HG02759 (cell line): ENCODE results near the gene BEND2.
"Not testable (repeated sequence)": the region's sequence is repeated elsewhere in the genome, so short reads cannot be mapped to it uniquely, and the experiment has no call there.

Experiments
- ATAC-seq: cut with Tn5 transposase; IDR thresholded peaks from one replicate; pipeline ENCODE4 v1.9.1; 2021; ENCODE audit warnings: mild to moderate bottlenecking, moderate library complexity; ENCODE audit not compliant: unreplicated experiment

The BEND2 gene

GRCh38 chrX:18220786-18221185 lies at the start of gene BEND2:
TSS of gene BEND2 (minus strand) at chrX:18220886. CDS start at chrX:18220750, 136 bp downstream.
- no peak for ATAC-seq

DNA sequence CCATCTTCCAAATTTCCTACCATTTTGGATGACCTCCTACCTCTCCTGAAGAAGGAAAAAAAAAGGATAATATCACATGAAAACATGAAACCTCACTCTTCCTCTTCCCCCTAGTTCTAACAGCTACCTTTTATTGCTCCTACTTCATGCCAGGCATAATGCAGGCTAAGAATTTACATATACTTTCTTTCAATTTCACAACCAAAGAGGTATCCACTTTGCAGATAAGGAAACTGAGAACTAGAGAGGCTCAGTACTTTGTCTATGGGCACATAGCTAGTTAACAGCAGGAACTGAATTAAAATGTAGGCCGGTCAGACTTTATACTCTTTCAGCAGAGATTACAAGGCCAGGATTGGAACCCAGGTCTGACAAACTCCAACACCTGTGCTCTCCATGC lies 34.4 kb upstream of the BEND2 start:
- no peak for ATAC-seq

DNA sequence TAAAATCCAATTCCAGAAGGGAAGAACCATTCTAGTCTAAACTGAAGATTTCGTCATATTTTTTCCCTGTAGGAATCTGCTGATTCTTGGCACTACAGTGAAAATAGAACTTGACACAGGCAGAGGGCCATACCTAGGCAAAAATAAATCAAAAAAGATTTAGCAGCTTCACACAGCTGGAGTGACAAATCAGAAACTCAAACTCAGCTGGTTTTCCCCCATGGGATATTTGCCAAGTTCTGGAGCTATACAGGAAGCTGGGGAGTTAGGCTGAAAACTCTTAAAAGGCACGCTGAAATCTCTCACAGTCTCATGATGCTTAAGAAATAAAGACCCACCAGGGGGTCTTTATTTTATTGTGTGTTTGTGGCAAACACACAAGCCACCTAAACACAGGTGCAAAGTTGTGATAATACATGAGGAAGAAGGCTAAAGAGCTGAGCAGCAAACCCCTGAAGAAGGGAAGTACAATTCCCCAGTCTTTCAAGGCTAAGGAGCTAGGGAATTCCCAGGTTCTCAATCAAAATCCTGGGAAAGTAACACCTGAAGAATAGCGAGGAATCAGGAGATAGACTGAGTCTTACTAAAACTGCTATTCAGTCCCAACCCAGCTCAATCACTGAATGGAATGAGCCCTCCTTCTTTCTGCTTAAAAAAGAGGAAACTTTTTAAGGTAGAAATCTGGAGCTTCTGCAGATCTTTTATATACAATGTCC lies 32.1 kb upstream of the BEND2 start:
- ATAC-seq, result no peak

DNA sequence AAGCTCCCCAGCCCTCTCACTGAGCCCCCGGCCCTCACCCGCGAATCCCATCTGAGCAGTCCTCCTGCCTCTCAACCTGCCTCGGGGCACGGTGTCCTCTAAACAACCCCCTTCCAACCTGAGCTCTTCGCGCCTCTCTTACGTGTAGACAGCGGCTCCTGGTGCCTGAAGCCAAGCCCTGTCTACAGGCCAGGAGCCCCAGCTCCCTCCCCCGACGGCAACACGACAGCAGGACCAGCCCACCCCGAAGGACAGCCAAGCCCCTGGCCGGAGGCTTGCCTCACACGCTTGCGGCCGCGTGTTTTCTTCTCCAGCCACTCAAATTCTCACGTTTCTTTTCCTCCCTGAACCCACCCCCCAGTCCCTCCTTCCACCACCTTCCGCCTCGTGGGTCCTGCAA lies 9.0 kb upstream of the BEND2 start:
- not testable (repeated sequence) for ATAC-seq

GRCh38 chrX:18228069-18228468 lies 7.4 kb upstream of the BEND2 start:
- no peak for ATAC-seq

DNA sequence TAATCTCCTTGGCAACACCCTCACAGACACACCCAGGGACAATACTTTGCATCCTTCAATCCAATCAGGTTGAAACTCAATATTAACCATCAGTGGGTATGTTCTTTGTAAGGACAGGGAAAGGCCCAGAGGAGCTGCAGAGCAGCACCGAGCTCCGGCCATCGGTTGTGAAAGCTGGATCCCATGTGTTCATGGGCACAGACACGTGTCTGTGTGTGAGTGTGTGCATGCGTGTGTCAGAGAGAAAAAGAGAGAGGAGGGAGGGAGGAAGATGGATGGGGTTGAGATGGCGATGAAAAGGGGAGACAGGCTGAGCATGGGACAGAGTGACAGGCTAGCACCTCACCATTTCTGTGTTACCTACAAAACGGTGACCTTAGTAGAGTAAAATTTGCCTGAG lies 6.8 kb upstream of the BEND2 start:
- no peak for ATAC-seq

DNA sequence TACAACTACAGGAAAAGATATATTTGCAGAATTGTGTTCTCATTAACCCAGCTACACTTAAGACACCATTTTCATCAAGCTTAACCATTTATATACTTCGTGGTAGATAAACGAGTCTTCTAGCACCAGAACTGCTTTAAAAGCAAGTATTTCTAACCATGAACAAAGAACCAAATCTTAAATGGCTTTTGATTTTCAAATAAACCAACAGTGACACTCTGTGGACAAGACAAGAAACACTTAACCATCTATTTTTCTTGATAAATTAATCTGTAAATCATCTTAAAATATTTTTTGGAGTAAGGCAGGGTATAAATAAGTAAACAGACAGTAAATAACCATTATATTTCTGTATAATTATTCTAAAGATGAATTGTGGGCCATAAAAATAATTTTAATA lies 10.2 kb downstream of the BEND2 start:
- no peak for ATAC-seq

- no peak for ATAC-seq
Measured at GRCh38 chrX:18206657-18207056, 14.0 kb downstream of the BEND2 start.

DNA sequence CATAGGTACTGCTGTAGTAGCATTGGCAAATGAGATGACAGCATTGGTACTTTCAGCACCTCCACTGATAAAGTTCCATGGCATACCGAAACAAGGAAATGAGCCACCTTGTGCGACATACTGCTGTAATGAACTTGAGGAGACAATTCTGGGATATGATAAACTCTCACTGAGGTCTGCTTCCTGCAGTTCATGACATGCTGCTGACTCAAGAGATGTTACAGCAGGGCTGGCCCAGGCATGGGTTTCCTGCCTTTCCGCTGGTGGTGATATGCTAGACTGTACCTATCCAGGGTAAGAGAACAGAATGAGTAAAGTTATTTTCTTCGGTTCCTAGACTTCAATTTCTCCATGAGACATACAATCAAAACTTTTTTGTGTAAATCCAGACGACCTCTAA lies 17.1 kb downstream of the BEND2 start:
- no peak for ATAC-seq

- no peak for ATAC-seq
Measured at GRCh38 chrX:18194688-18195087, 26.0 kb downstream of the BEND2 start.

GRCh38 chrX:18179446-18179845 lies 41.2 kb downstream of the BEND2 start:
- ATAC-seq, result no peak

DNA sequence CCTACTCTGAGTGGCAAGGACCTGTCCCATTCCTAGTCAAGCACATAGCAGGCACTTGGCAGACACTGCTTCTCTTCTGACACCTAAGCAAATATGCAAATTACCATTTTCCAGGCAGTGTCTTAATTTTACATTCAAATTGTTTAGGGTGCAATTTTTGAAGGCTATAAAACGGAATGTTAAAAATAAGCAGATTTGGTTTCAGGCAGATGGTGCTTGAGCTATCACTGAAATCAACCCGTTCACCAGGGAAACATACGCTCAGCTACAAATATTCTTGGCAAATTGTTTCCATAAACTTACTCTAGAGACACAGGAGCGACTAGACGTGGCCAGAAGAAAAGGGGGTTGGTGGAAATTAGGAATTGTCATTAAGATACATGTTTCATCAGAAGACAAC lies 45.7 kb downstream of the BEND2 start:
- ATAC-seq, result no peak

DNA sequence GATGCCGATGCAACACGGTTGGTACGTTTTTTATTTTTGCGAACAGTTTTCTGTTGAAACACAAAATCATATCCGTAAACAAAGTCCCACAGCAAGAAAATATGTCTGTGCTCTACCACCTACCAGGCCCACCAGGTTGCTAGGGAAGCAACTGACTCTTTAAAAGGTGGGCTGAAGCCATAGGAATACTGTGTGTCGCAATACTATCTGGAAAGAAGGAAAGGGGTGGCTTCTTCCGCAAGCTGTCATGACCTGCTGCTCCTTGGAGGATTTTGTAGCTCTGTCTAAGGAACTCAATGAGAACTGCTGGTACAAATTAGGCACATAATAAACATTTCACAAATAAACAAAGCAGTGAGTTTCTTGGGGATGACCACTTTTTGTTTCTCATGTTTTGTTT lies 46.5 kb downstream of the BEND2 start:
- ATAC-seq, result no peak

DNA sequence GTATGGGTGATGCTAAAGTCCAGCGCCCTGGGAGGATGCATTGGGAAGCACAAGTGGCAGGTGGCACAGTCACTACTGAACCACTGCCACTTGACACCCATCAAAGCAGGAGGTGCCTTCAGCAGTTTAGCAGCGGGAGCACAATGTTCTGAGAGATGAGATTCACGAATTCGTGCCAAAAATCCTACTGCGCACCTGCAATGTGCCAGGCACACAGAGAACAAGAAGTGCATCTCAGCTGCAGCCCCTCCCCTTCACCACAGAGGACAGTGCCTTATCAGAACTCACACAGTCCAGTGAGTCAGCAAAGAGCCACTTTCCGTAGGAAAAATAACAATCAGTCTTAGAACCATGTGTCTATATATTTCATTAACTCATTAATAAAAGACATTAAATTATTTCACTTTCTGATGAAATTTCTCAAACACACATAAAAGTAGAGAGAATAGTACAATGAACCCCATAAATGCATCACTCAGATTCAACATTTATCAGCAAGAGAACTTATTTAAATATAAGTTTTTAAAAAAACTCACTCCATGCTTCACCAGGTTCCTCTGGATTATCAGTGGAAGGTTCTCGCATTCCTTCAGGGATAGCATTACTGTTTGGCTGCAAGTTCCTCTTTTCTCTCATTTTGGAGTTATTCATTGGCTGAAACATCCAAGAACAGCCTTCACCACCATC lies 47.0 kb downstream of the BEND2 start:
- ATAC-seq, result no peak

DNA sequence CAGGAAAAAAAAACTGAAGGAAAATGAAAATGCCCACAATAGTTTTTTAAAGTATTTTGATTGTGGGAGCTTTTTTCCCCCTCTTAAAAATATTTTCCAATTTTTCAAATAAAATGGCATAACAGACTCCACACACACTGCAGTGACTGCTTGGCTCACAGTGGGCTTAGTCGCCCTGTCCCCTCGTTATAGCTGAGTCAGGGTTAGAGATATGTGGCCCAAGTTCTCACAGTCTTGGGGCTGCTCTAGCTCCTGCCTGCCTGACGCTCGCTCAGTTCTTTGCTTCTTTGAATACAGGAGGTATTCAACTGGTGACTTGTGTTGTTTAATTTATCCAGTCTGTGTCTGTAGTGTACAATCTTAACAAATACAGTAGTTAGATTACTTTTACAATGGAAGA lies 47.7 kb downstream of the BEND2 start:
- ATAC-seq, result no peak

GRCh38 chrX:18170910-18171309 lies 49.8 kb downstream of the BEND2 start:
- ATAC-seq, result no peak

- ATAC-seq, result no peak
Measured at GRCh38 chrX:18166068-18166467, 54.6 kb downstream of the BEND2 start.

DNA sequence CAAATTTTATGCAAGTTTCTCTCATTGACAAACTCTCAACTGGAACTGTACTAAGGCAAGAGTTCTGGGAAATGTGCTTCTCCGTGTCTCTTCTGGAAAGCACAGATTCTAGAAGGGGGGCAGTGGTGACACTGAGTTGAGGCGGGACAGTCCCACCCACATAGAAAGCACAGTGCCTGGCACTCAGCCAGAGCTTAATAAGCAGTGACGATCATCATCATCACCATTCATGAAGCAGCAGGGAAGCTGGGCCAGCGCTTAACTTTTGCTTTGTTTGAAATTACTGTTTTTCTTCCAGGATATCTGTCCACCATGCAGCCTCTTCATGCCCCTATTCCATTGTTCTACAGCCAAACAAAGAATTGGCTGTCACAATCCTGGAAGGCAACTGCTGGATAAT lies 60.3 kb downstream of the BEND2 start:
- ATAC-seq, result no peak

- no peak for ATAC-seq
Measured at GRCh38 chrX:18158963-18159362, 61.7 kb downstream of the BEND2 start.

DNA sequence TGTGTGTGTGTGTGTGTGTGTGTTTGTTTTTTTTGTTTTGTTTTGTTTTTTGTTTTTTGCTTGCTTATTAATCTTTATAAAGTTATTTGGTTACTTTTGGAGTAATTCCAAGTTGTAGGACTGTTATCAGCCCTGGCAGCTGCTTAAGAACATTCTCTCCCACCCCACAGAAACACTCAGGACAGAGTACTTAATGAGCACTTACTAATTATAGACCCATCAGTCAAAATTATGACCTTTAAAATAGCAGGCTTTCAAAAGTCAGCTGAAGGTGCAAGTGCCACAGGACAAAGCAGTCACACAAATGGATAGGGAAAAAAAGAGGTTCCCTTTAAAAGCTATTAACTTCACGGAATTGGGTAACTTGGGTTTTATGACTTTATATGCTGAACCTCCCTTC lies 69.0 kb downstream of the BEND2 start:
- no peak for ATAC-seq

DNA sequence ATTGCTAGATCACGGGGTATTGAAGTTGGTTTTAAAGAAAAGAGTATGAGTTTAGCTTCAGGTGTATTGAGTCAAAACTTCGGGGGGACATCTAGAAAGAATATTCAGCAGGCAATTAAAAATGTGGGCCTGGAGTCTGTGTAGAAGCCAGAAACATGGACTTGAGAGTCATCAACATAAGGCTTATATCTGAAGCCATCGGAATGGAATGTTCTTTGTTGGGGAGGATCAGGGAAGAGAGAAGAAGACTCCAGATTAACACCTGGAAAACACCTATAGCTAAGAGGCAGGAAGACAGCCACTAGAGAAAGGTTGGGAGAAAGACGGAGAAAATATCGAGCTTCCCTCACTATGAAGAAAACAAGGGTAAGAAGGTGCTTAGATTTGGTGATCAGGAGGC lies 69.5 kb downstream of the BEND2 start:
- ATAC-seq, result no peak

DNA sequence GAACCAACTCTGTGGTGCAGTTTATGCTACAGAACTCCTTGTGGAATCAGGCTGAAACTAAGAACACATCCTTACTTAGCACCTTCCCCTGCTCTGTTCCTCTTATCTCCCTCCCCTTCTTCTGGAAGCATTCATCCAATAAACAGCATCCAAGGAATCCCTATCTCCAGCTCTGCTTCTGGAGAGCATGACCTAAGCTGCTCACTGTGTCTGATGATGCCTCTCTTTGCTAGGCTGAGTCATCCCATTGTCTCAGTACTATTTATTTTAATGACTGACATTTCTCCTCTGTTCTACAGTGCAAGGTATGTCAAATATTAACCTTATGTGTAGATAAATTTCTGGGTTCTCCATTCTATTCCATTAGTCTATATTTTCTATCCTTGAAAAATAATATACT lies 71.2 kb downstream of the BEND2 start:
- ATAC-seq, result no peak

GRCh38 chrX:18146954-18147353 lies 73.7 kb downstream of the BEND2 start:
- no peak for ATAC-seq
